ENCODE measurements around the gene ANGEL1. TPM values are rescaled to one million over a fixed set of nuclear protein-coding genes. Genes with fewer than 3 reads are reported as not detected.

The ANGEL1 gene
- total RNA-seq, 1 experiment from 2014 or later, result 19.1 TPM

- in situ Hi-C loops (cut with HindIII; ENCODE audit: low pct_unique_long_range_greater_than_20kb, low sequenced_read_pairs), result no loop called here
- DNase-seq (ENCODE audit: low read depth, low spot score) (no peak), ATAC-seq (no peak)
- Histone ChIP-seq H3K4me3 (ENCODE audit: low read depth in 2 of 2, low read length in 2 of 2) (no peak overlapping the region), H3K9me3 (ENCODE audit: control insufficient read depth, insufficient read depth, low read depth, low read length) (no peaks in the 10 kb centered on the region), H3K36me3 (ENCODE audit: control insufficient read depth, insufficient read depth, low read length) (no peaks in the 10 kb centered on the region), H3K4me1 (ENCODE audit: control insufficient read depth, insufficient read depth, low read length) (no peaks in the 10 kb centered on the region), H3K27me3 (ENCODE audit: control insufficient read depth, insufficient read depth, low read length) (no peaks in the 10 kb centered on the region), H3K27ac (ENCODE audit: low read length) (no peak overlapping the region)
- intact Hi-C loops (cut with micrococcal nuclease; ENCODE audit: unreplicated experiment), result no loop called here
- no TSS peak for BruUV-seq (replicated peaks)
- no peak for TF ChIP-seq SIN3A (IDR thresholded peaks at IDR 0.05; ENCODE audit: borderline replicate concordance, insufficient read depth, low read depth, low read length)
- ChIA-PET POLR2A (no interaction called here), CTCF (no interaction called here)
Measured at GRCh38 chr14:76829013-76829365, 16.3 kb upstream of the ANGEL1 start.

- no peak overlapping the region for H3K4me3 ChIP-seq (ENCODE audit: low read depth in 2 of 2, low read length in 2 of 2)
- no peak overlapping the region for H3K27ac ChIP-seq (ENCODE audit: low read length)
- no peaks in the 10 kb centered on the region for H3K4me1 ChIP-seq (ENCODE audit: control insufficient read depth, insufficient read depth, low read length)
- in situ Hi-C loops (cut with HindIII; ENCODE audit: low pct_unique_long_range_greater_than_20kb, low sequenced_read_pairs), result no loop called here
- no peaks in the 10 kb centered on the region for H3K9me3 ChIP-seq (ENCODE audit: control insufficient read depth, insufficient read depth, low read depth, low read length)
- no peaks in the 10 kb centered on the region for H3K36me3 ChIP-seq (ENCODE audit: control insufficient read depth, insufficient read depth, low read length)
- H3K27me3 ChIP-seq (ENCODE audit: control insufficient read depth, insufficient read depth, low read length), result no peaks in the 10 kb centered on the region
- DNase-seq (ENCODE audit: low read depth, low spot score), result no peak
- no peak for ATAC-seq
- intact Hi-C loops (cut with micrococcal nuclease; ENCODE audit: unreplicated experiment), result no loop called here
- BruUV-seq (replicated peaks), result no TSS peak
- no peak for TF ChIP-seq SIN3A (IDR thresholded peaks at IDR 0.05; ENCODE audit: borderline replicate concordance, insufficient read depth, low read depth, low read length)
- no peak for TF ChIP-seq POLR2AphosphoS5 (IDR thresholded peaks at IDR 0.05; ENCODE audit: low read depth, low read length)
- no peak for TF ChIP-seq REST (IDR thresholded peaks at IDR 0.05; ENCODE audit: insufficient read depth in 1 of 2, low read depth in 2 of 2, low read length in 1 of 2)
- TF ChIP-seq CTCF (IDR thresholded peaks at IDR 0.05), result no peak
- no peak for TF ChIP-seq TCF7L2 (IDR thresholded peaks at IDR 0.05; ENCODE audit: low read depth, low read length)
- CTCF ChIA-PET, result no interaction called here
- POLR2A ChIA-PET, result no interaction called here
Measured at GRCh38 chr14:76828339-76829012, 15.8 kb upstream of the ANGEL1 start.

- Histone ChIP-seq H3K4me1 (ENCODE audit: control insufficient read depth, insufficient read depth, low read length) (no peaks in the 10 kb centered on the region), H3K27me3 (ENCODE audit: control insufficient read depth, insufficient read depth, low read length) (no peaks in the 10 kb centered on the region), H3K27ac (ENCODE audit: low read length) (no peak overlapping the region), H3K4me3 (ENCODE audit: low read depth in 2 of 2, low read length in 2 of 2) (no peak overlapping the region), H3K36me3 (ENCODE audit: control insufficient read depth, insufficient read depth, low read length) (no peaks in the 10 kb centered on the region), H3K9me3 (ENCODE audit: control insufficient read depth, insufficient read depth, low read depth, low read length) (no peaks in the 10 kb centered on the region)
- ChIA-PET CTCF (no interaction called here), POLR2A (no interaction called here)
- intact Hi-C loops (cut with micrococcal nuclease; ENCODE audit: unreplicated experiment) (no loop called here), in situ Hi-C loops (cut with HindIII; ENCODE audit: low pct_unique_long_range_greater_than_20kb, low sequenced_read_pairs) (no loop called here)
- no peak for TF ChIP-seq REST (IDR thresholded peaks at IDR 0.05; ENCODE audit: insufficient read depth in 1 of 2, low read depth in 2 of 2, low read length in 1 of 2)
- TF ChIP-seq SIN3A (IDR thresholded peaks at IDR 0.05; ENCODE audit: borderline replicate concordance, insufficient read depth, low read depth, low read length), result no peak
- no peak for TF ChIP-seq CTCF (IDR thresholded peaks at IDR 0.05)
- no peak for TF ChIP-seq TCF7L2 (IDR thresholded peaks at IDR 0.05; ENCODE audit: low read depth, low read length)
- TF ChIP-seq POLR2AphosphoS5 (IDR thresholded peaks at IDR 0.05; ENCODE audit: low read depth, low read length), result no peak
- BruUV-seq (replicated peaks), result no TSS peak
- ATAC-seq (no peak), DNase-seq (ENCODE audit: low read depth, low spot score) (no peak)
Measured at GRCh38 chr14:76827696-76828296, 15.1 kb upstream of the ANGEL1 start.

All from Panc1 (cell line).